Nephron progenitor cell (in vitro differentiated cells): ENCODE data around the gene FAM193A.
"Not testable (repeated sequence)": the region's sequence is repeated elsewhere in the genome, so short reads cannot be mapped to it uniquely, and the experiment has no call there.

Experiments used
- DNase-seq: peaks from one replicate; pipeline ENCODE4 v3.0.0; 2021
- H3K27ac Mint-ChIP-seq: 2 replicates; pipeline ENCODE4 v1.8.0; 2021; ENCODE audit warnings: mild to moderate bottlenecking, moderate library complexity, mixed read lengths
- H3K27me3 Mint-ChIP-seq: 2 replicates; pipeline ENCODE4 v1.8.0; 2021; ENCODE audit warnings: mild to moderate bottlenecking, low read depth, mixed read lengths; ENCODE audit not compliant: poor library complexity
- H3K36me3 Mint-ChIP-seq: 2 replicates; pipeline ENCODE4 v1.8.0; 2021; ENCODE audit warnings: low read depth, mixed read lengths
- H3K4me1 Mint-ChIP-seq: 2 replicates; pipeline ENCODE4 v1.8.0; 2021; ENCODE audit warnings: mixed read lengths
- H3K4me3 Mint-ChIP-seq: 2 replicates; pipeline ENCODE4 v1.8.0; 2021; ENCODE audit warnings: mild to moderate bottlenecking, moderate library complexity, mixed read lengths
- H3K9me3 Mint-ChIP-seq: 2 replicates; pipeline ENCODE4 v1.8.0; 2021; ENCODE audit warnings: mild to moderate bottlenecking, moderate library complexity, mixed read lengths
- CTCF ChIP-seq: fragments of 200-600 bp; sonication (generic); IDR thresholded peaks from 2 replicates; pipeline ENCODE4 v1.5.0; 2021; ENCODE audit warnings: antibody characterized with exemption

FAM193A gene

GRCh38 chr4:2715426-2715825 is 179.0 kb downstream of the FAM193A start:
- H3K36me3 Mint-ChIP-seq, result peaks cover 77% of the 10 kb centered on the region
- no peaks in the 10 kb centered on the region for H3K4me1 Mint-ChIP-seq
- H3K27me3 Mint-ChIP-seq, result no peaks in the 10 kb centered on the region
- no peak for TF ChIP-seq CTCF
- H3K27ac Mint-ChIP-seq, result peak overlapping the region; percentile 90
- H3K4me3 Mint-ChIP-seq, result no peak overlapping the region
- peaks cover 3% of the 10 kb centered on the region for H3K9me3 Mint-ChIP-seq
- no peak for DNase-seq

- H3K36me3 Mint-ChIP-seq, result peaks cover 73% of the 10 kb centered on the region
- TF ChIP-seq CTCF, result no peak
- no peaks in the 10 kb centered on the region for H3K4me1 Mint-ChIP-seq
- DNase-seq, result no peak
- H3K4me3 Mint-ChIP-seq, result no peak overlapping the region
- no peaks in the 10 kb centered on the region for H3K27me3 Mint-ChIP-seq
- H3K27ac Mint-ChIP-seq, result no peak overlapping the region
- peaks cover 3% of the 10 kb centered on the region for H3K9me3 Mint-ChIP-seq
Observed at GRCh38 chr4:2716236-2716635, 179.8 kb downstream of the FAM193A start.

GRCh38 chr4:2721586-2721985 is 185.1 kb downstream of the FAM193A start:
- no peak for DNase-seq
- no peak overlapping the region for H3K27ac Mint-ChIP-seq
- no peaks in the 10 kb centered on the region for H3K27me3 Mint-ChIP-seq
- no peak overlapping the region for H3K4me3 Mint-ChIP-seq
- H3K4me1 Mint-ChIP-seq, result no peaks in the 10 kb centered on the region
- H3K9me3 Mint-ChIP-seq, result no peaks in the 10 kb centered on the region
- H3K36me3 Mint-ChIP-seq, result peaks cover 59% of the 10 kb centered on the region
- no peak for TF ChIP-seq CTCF

GRCh38 chr4:2722033-2722432 is 185.6 kb downstream of the FAM193A start:
- Mint-ChIP-seq H3K27ac (peak overlapping the region; percentile 20), H3K4me3 (no peak overlapping the region), H3K36me3 (peaks cover 59% of the 10 kb centered on the region), H3K9me3 (no peaks in the 10 kb centered on the region), H3K4me1 (peaks cover 1% of the 10 kb centered on the region), H3K27me3 (no peaks in the 10 kb centered on the region)
- no peak for TF ChIP-seq CTCF
- DNase-seq, result no peak

GRCh38 chr4:2723751-2724150 is 187.3 kb downstream of the FAM193A start:
- Mint-ChIP-seq H3K27ac (no peak overlapping the region), H3K9me3 (no peaks in the 10 kb centered on the region), H3K4me1 (peaks cover 8% of the 10 kb centered on the region), H3K36me3 (peaks cover 48% of the 10 kb centered on the region), H3K4me3 (no peak overlapping the region), H3K27me3 (no peaks in the 10 kb centered on the region)
- TF ChIP-seq CTCF, result no peak
- DNase-seq, result no peak

GRCh38 chr4:2725380-2725779 is 188.9 kb downstream of the FAM193A start:
- H3K36me3 Mint-ChIP-seq, result peaks cover 45% of the 10 kb centered on the region
- TF ChIP-seq CTCF, result no peak
- no peak for DNase-seq
- H3K4me1 Mint-ChIP-seq, result peaks cover 8% of the 10 kb centered on the region
- H3K27ac Mint-ChIP-seq, result no peak overlapping the region
- no peaks in the 10 kb centered on the region for H3K9me3 Mint-ChIP-seq
- no peaks in the 10 kb centered on the region for H3K27me3 Mint-ChIP-seq
- H3K4me3 Mint-ChIP-seq, result no peak overlapping the region

GRCh38 chr4:2726881-2727280 is 190.4 kb downstream of the FAM193A start:
- not testable (repeated sequence) for H3K4me1 Mint-ChIP-seq, DNase-seq, H3K4me3 Mint-ChIP-seq, H3K27me3 Mint-ChIP-seq, H3K9me3 Mint-ChIP-seq
- H3K36me3 Mint-ChIP-seq, result peaks cover 49% of the 10 kb centered on the region
- H3K27ac Mint-ChIP-seq, result peak overlapping the region; percentile 90
